IMR-90 (cell line): Measurements from ENCODE around the gene FXYD6. TPM values are rescaled to one million over a fixed set of nuclear protein-coding genes. Genes with fewer than 3 reads are reported as not detected.

Source experiments
- ATAC-seq: fragments of 200-7000 bp; cut with Tn5 transposase; 2 replicates; pipeline ENCODE4 v1.9.1; 2020; ENCODE audit warnings: low read depth, mild to moderate bottlenecking, moderate library complexity
- BruUV-seq: library from RNA; stranded (reverse); fragments of 400-500 nt; replicated peaks from 2 replicates; lab custom pipeline; 2021; lab: Mats Ljungman, UMichigan
- CTCF ChIA-PET: fragments of 300-600 bp; formaldehyde crosslinking; extraction: SDS; loops from one replicate; lab custom pipeline; 2021; ENCODE audit warnings: antibody characterized with exemption; lab: Yijun Ruan, JAX
- POLR2A ChIA-PET: fragments of 300-600 bp; sonication (Branson Sonifier 250); formaldehyde crosslinking; loops from one replicate; lab custom pipeline; 2022; ENCODE audit warnings: antibody characterized with exemption; ENCODE audit not compliant: unreplicated experiment; lab: Charles Lee
- DNase-seq: peaks from one replicate; pipeline ENCODE4 v3.0.0; 2013
- H2AFZ ChIP-seq: replicated peaks from 2 replicates; pipeline ENCODE3; 2013; ENCODE audit warnings: low read length, mild to moderate bottlenecking; ENCODE audit not compliant: poor library complexity
- H2AK5ac ChIP-seq: 2 replicates; pipeline ENCODE4 v1.6.1; 2013; ENCODE audit warnings: low read depth, low read length, inconsistent platforms
- H2AK9ac ChIP-seq: replicated peaks from 2 replicates; pipeline ENCODE3; 2013; ENCODE audit warnings: mild to moderate bottlenecking, low read depth, low read length, moderate library complexity; ENCODE audit not compliant: poor library complexity
- H2BK120ac ChIP-seq: 2 replicates; pipeline ENCODE4 v1.6.1; 2013; ENCODE audit warnings: low read depth, low read length, inconsistent platforms
- H2BK15ac ChIP-seq: 3 replicates; pipeline ENCODE4 v1.6.1; 2013; ENCODE audit warnings: low read depth, low read length, inconsistent platforms
- H2BK20ac ChIP-seq: 2 replicates; pipeline ENCODE4 v1.6.1; 2013; ENCODE audit warnings: low read depth, mild to moderate bottlenecking, inconsistent platforms, low read length, moderate library complexity
- H2BK5ac ChIP-seq: 2 replicates; pipeline ENCODE4 v1.6.1; 2013; ENCODE audit warnings: mild to moderate bottlenecking, low read depth, low read length, inconsistent platforms; ENCODE audit not compliant: poor library complexity, severe bottlenecking
- H3K14ac ChIP-seq: replicated peaks from 2 replicates; pipeline ENCODE4 v1.6.1; 2013; ENCODE audit warnings: low read depth, low read length, inconsistent platforms
- H3K18ac ChIP-seq: 2 replicates; pipeline ENCODE4 v1.6.1; 2013; ENCODE audit warnings: low read depth, low read length, control low read depth
- H3K23ac ChIP-seq: 2 replicates; pipeline ENCODE4 v1.6.1; 2013; ENCODE audit warnings: low read depth, low read length, inconsistent platforms
- H3K27ac ChIP-seq: 2 replicates; pipeline ENCODE4 v1.5.1; 2013; ENCODE audit warnings: mild to moderate bottlenecking, control low read depth, low read length; ENCODE audit not compliant: insufficient read depth
- H3K27me3 ChIP-seq: 2 replicates; pipeline ENCODE4 v1.6.1; 2013; ENCODE audit warnings: low read length; ENCODE audit not compliant: control insufficient read depth, insufficient read depth
- H3K36me3 ChIP-seq: 2 replicates; pipeline ENCODE4 v1.6.1; 2013; ENCODE audit warnings: low read length, mixed read lengths; ENCODE audit not compliant: control insufficient read depth, insufficient read depth
- H3K4ac ChIP-seq: 2 replicates; pipeline ENCODE4 v1.6.1; 2013; ENCODE audit warnings: low read depth, low read length, inconsistent platforms
- H3K4me1 ChIP-seq: 2 replicates; pipeline ENCODE4 v1.6.1; 2013; ENCODE audit warnings: low read length, mixed read lengths; ENCODE audit not compliant: control insufficient read depth, insufficient read depth
- H3K4me2 ChIP-seq: 2 replicates; pipeline ENCODE4 v1.6.1; 2013; ENCODE audit warnings: low read depth, mild to moderate bottlenecking, control low read depth, low read length, moderate library complexity
- H3K4me3 ChIP-seq: 2 replicates; pipeline ENCODE4 v1.5.1; 2013; ENCODE audit warnings: low read depth, mild to moderate bottlenecking, control low read depth, low read length, moderate library complexity; ENCODE audit not compliant: insufficient read depth
- H3K56ac ChIP-seq: 2 replicates; pipeline ENCODE4 v1.6.1; 2013; ENCODE audit warnings: low read length, inconsistent platforms; ENCODE audit not compliant: insufficient read depth; ENCODE audit errors: extremely low read depth
- H3K79me1 ChIP-seq, 2 experiments: 2 replicates each; pipeline ENCODE4 v1.6.1; 2013; ENCODE audit warnings: low read length in 2 of 2, inconsistent platforms in 1 of 2, low read depth in 1 of 2
- H3K9ac ChIP-seq: 2 replicates; pipeline ENCODE4 v1.6.1; 2013; ENCODE audit warnings: low read depth, low read length, control low read depth
- H3K9me1 ChIP-seq: 2 replicates; pipeline ENCODE4 v1.6.1; 2013; ENCODE audit warnings: low read length, inconsistent platforms; ENCODE audit not compliant: insufficient read depth
- H3K9me3 ChIP-seq: 2 replicates; pipeline ENCODE4 v1.6.1; 2013; ENCODE audit warnings: low read length; ENCODE audit not compliant: control insufficient read depth, insufficient read depth
- H4K20me1 ChIP-seq: 2 replicates; pipeline ENCODE4 v1.6.1; 2013; ENCODE audit warnings: low read length, inconsistent platforms; ENCODE audit not compliant: insufficient read depth
- H4K5ac ChIP-seq: 2 replicates; pipeline ENCODE4 v1.6.1; 2013; ENCODE audit warnings: mild to moderate bottlenecking, low read depth, low read length, control low read depth
- H4K8ac ChIP-seq, 2 experiments: 2 replicates each; pipeline ENCODE4 v1.6.1; 2013; ENCODE audit warnings: low read depth in 2 of 2, low read length in 2 of 2, control low read depth in 1 of 2, inconsistent platforms in 1 of 2
- H4K91ac ChIP-seq: 2 replicates; pipeline ENCODE4 v1.6.1; 2013; ENCODE audit warnings: low read depth, low read length, inconsistent platforms; ENCODE audit not compliant: insufficient read depth
- FOS ChIP-seq: fragments of 150-350 bp; IDR thresholded peaks from 2 replicates; pipeline ENCODE4 v1.6.1; 2016; ENCODE audit warnings: low read depth, low read length
- WGBS, 2 experiments: methylation state at CpG; one replicate each; pipeline versions ENCODE4 v1.1.5 to v1.1.7; 2013; ENCODE audit warnings: missing lambda C conversion rate in 2 of 2; ENCODE audit not compliant: insufficient read length in 1 of 2; ENCODE audit errors: extremely low coverage in 2 of 2; 5-methylcytosine and 5-hydroxymethylcytosine counted together
- dilution Hi-C: fragments of 300-500 bp; cut with HindIII; formaldehyde crosslinking; loops from one replicate; pipeline ENCODE4 v1.14.3; 2018; ENCODE audit warnings: low sequenced_read_pairs; ENCODE audit not compliant: unreplicated experiment
- in situ Hi-C: fragments of 300-500 bp; cut with MboI; formaldehyde crosslinking; loops from 3 replicates; pipeline ENCODE4 v1.14.3; 2019; ENCODE audit warnings: low sequenced_read_pairs, inconsistent platforms, mixed read lengths
- intact Hi-C: fragments of 100-400 bp; cut with micrococcal nuclease; formaldehyde crosslinking; loops from 2 replicates; pipeline ENCODE4 v1.10.0; 2022
- polyA plus RNA-seq, 3 experiments: library from polyadenylated mRNA; depleted of rRNA; stranded (reverse); fragments of >200 nt; gene quantifications; 2 replicates each; pipeline ENCODE4 v1.2.3, GENCODE V29; 2012; ENCODE audit warnings: low replicate concordance in 1 of 3
- total RNA-seq: library from RNA; depleted of rRNA; stranded (reverse); fragments of >200 nt; gene quantifications from 2 replicates; pipeline ENCODE4 v1.2.3, GENCODE V29; 2012

FXYD6 gene
- total and polyA plus RNA-seq, 2 of the 4 experiments (the other 2 are of a cell fraction) = 0.32 TPM; not detected in 1

- H4K5ac ChIP-seq = no peak overlapping the region
- H3K36me3 ChIP-seq = no peaks in the 10 kb centered on the region
- H4K91ac ChIP-seq = no peak overlapping the region
- no peak overlapping the region for H3K56ac ChIP-seq
- H3K18ac ChIP-seq = no peak overlapping the region
- ATAC-seq (no peak), DNase-seq (no peak)
- H2BK15ac ChIP-seq = no peak overlapping the region
- peaks cover 6% of the 10 kb centered on the region for H3K27me3 ChIP-seq
- H3K4ac ChIP-seq = no peak overlapping the region
- no peak overlapping the region for H3K14ac ChIP-seq
- 71% methylated on average over 4 of the region's 5 CpGs; no CpG with 5 or more reads in 1 of the 2 experiments for WGBS, 2 experiments
- ChIA-PET POLR2A (no interaction called here), CTCF (no interaction called here)
- dilution Hi-C loops (no loop called here), intact Hi-C loops (no loop called here), in situ Hi-C loops (no loop called here)
- no peak overlapping the region for H2BK20ac ChIP-seq
- H2AFZ ChIP-seq = no peak overlapping the region
- H3K79me1 ChIP-seq = no peaks in the 10 kb centered on the region
- no peak overlapping the region for H4K8ac ChIP-seq
- no peak overlapping the region for H3K27ac ChIP-seq
- no peaks in the 10 kb centered on the region for H4K20me1 ChIP-seq
- no peak overlapping the region for H2BK120ac ChIP-seq
- no peak overlapping the region for H3K4me3 ChIP-seq
- H3K9ac ChIP-seq = no peak overlapping the region
- no peak for TF ChIP-seq FOS
- H2AK5ac ChIP-seq = no peak overlapping the region
- H2AK9ac ChIP-seq = no peak overlapping the region
- no peak overlapping the region for H3K23ac ChIP-seq
- H3K4me2 ChIP-seq = no peak overlapping the region
- no peak overlapping the region for H2BK5ac ChIP-seq
- BruUV-seq = no TSS peak
- H3K9me3 ChIP-seq = no peaks in the 10 kb centered on the region
- H3K4me1 ChIP-seq = no peaks in the 10 kb centered on the region
- H3K9me1 ChIP-seq = no peaks in the 10 kb centered on the region
Observed at GRCh38 chr11:117914398-117914761, 37.9 kb upstream of the FXYD6 start.
